ENCODE results near the gene NDUFS3.
"Not testable (repeated sequence)": the region's sequence is repeated elsewhere in the genome, so short reads cannot be mapped to it uniquely, and the experiment has no call there.

NDUFS3 gene

DNA sequence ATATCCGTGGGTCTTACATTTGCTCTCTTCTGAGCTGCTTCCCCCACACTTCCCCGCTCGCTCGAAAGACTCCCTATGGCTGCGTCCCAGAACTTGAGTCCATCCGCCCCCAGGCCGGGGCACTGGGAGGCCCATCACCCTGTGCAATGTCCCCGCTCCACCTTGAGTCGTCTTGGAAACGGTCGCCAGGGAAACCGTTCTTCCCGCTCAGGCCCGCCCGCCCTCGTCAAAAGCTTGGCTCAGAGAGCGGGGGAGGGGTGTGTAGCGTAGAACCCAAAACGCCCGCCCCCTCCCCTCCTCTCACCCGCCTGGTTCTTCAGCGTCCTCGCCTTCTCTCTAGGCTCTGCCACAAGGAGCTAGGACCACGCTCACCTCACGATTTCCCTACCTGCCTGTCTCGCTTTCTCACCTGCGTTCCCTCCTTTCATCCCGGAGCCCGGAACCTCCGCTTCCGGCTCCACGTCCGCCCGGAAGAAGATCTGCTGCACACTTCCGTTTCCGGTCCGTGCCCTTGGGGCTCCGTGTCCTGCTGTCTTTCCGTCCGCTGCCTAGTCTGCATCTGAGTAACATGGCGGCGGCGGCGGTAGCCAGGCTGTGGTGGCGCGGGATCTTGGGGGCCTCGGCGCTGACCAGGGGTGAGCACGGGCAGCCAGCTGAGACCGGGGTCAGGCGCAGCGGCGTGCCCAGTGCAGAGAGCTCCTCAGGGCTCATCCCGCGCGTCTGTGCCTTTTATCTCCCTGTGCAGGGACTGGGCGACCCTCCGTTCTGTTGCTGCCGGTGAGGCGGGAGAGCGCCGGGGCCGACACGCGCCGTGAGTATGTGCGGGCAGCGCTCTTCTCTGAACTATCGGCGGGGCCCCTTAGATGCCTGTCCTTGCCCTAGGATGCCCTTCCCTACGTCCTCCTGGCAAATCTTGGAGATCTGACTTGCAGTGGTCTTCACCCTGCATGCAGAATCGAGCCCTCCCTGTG is at the start of gene NDUFS3, which contains the start of gene KBTBD4:
Gene NDUFS3 (plus strand): TSS at position 551 of the 971 bp plus-strand sequence. CDS start 18 bp downstream, at position 569.
Gene KBTBD4 (minus strand): TSS at position 447 of the 971 bp plus-strand sequence. CDS start 19 bp downstream, at position 428.
- TF ChIP-seq, protein P1, sequence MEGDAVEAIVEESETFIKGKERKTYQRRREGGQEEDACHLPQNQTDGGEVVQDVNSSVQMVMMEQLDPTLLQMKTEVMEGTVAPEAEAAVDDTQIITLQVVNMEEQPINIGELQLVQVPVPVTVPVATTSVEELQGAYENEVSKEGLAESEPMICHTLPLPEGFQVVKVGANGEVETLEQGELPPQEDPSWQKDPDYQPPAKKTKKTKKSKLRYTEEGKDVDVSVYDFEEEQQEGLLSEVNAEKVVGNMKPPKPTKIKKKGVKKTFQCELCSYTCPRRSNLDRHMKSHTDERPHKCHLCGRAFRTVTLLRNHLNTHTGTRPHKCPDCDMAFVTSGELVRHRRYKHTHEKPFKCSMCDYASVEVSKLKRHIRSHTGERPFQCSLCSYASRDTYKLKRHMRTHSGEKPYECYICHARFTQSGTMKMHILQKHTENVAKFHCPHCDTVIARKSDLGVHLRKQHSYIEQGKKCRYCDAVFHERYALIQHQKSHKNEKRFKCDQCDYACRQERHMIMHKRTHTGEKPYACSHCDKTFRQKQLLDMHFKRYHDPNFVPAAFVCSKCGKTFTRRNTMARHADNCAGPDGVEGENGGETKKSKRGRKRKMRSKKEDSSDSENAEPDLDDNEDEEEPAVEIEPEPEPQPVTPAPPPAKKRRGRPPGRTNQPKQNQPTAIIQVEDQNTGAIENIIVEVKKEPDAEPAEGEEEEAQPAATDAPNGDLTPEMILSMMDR (IDR thresholded peaks at IDR 0.05; ENCODE audit: insufficient read depth, low read depth, low read length, missing control alignments), result no peak
- peak; percentile 92 for DNase-seq (ENCODE audit: low read depth)
- peak within 1 kb of the TSS; percentile 70 for H3K4me3 ChIP-seq (ENCODE audit: low read length)

DNA sequence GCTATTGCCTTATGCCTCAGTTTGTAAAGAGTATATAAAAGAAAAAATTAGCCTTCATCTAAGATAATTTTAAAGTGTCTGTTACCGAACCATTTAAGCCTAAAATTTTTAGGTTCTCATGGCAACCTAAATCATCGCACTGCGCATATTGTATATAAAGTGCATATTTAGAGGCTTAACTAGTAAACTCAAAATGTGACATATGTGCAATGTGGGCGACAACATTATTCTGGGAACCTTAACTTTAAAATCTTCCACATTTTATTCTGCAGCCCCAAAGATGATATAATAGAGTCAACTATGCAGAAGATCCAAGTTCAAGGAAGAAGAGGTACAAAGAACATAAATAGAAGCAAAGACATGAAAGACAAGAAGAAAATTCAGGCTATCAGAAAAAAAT is 48.9 kb upstream of the NDUFS3 start:
- no peak overlapping the region for H3K4me3 ChIP-seq (ENCODE audit: low read length)
- TF ChIP-seq, protein P1 (IDR thresholded peaks at IDR 0.05; ENCODE audit: insufficient read depth, low read depth, low read length, missing control alignments), result no peak
- no peak for DNase-seq (ENCODE audit: low read depth)

DNA sequence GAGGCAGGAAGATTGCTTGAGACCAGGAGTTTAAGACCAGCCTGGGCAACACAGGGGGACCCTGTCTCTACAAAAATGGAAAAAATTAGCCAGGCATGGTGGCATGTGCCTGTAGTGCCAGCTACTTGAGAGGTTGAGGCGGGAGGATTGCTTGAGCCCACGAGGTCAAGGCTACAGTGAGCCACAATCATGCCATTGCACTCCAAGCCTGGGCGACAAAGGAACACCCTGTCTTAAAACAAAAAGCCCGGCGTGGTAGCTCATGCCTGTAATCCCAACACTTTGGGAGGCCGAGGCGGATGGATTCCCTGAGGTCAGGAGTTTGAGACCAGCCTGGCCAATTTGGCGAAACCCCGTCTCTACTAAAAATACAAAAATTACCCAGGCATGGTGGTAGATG is 48.2 kb upstream of the NDUFS3 start:
- not testable (repeated sequence) for DNase-seq (ENCODE audit: low read depth); H3K4me3 ChIP-seq (ENCODE audit: low read length)

DNA sequence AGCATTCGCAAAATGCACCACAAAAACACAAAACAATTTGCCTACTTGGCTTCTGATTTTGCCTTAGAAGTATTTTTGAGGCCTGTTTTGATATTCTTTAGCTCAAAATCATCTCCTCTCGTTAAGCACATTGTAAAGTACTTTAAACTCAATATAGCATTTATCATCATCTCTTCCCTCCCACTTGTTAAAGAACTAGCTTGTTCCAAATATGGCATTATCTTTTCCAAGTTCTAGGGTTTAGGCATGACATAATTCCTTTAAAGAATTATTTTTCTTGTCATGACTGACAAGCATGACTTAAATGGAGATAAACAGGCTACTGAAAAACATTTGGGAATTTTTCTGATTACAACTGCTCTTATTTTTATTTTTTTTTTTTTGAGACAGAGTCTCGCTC is 47.2 kb upstream of the NDUFS3 start:
- TF ChIP-seq, protein P1 (IDR thresholded peaks at IDR 0.05; ENCODE audit: insufficient read depth, low read depth, low read length, missing control alignments), result no peak
- no peak overlapping the region for H3K4me3 ChIP-seq (ENCODE audit: low read length)
- no peak for DNase-seq (ENCODE audit: low read depth)

DNA sequence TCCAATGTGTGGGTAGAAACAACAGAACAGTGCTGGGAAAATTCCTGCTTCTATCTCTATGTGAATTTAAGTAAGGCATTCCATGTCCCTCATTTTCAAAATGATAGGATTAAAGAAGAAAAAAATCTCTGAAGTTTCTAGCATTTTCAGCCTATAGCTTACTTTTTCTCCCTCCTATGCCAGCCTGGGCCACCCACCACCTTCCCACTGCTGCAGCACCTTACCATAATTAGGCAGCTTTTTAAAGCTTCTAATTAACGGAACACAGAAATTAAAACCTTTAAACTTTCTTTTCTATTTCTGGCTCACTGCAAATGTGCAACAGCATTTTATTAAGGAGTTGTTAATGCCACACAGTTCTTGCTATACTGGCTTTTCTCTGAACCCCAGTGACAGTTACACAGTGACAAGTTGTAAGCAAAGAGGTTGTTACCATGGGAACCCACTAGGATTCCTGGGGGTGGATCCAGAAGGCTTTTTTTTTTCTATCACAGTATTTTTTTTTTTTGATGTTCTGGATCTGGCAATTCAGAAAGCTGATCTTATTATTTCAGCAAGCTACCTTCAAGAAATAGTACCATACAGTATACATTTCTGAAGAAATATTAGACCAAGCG is 46.2 kb upstream of the NDUFS3 start:
- no peak for DNase-seq (ENCODE audit: low read depth)
- TF ChIP-seq, protein P1 (IDR thresholded peaks at IDR 0.05; ENCODE audit: insufficient read depth, low read depth, low read length, missing control alignments), result no peak
- no peak overlapping the region for H3K4me3 ChIP-seq (ENCODE audit: low read length)

DNA sequence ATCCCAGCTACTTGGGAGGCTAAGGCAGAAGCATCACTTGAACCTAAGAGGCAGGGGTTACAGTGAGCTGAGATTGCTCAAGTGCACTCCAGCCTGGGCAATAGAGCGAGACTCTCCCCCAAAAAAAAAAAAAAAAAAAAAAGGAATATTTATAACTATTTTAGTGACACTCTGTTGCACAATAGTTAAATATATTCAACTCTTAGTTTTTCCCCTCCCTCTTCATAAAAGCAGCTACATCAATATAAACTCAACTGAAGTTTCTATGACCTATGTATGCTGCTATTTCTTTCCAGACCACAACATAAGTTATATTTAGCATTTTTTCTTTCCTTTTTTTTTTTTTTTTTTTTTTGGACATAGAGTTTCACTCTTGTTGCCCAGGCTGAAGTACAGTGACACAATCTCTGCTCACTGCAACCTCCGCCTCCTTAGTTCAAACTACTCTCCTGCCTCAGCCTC is 45.2 kb upstream of the NDUFS3 start:
- no peak overlapping the region for H3K4me3 ChIP-seq (ENCODE audit: low read length)
- DNase-seq (ENCODE audit: low read depth), result no peak
- TF ChIP-seq, protein P1 (IDR thresholded peaks at IDR 0.05; ENCODE audit: insufficient read depth, low read depth, low read length, missing control alignments), result no peak

DNA sequence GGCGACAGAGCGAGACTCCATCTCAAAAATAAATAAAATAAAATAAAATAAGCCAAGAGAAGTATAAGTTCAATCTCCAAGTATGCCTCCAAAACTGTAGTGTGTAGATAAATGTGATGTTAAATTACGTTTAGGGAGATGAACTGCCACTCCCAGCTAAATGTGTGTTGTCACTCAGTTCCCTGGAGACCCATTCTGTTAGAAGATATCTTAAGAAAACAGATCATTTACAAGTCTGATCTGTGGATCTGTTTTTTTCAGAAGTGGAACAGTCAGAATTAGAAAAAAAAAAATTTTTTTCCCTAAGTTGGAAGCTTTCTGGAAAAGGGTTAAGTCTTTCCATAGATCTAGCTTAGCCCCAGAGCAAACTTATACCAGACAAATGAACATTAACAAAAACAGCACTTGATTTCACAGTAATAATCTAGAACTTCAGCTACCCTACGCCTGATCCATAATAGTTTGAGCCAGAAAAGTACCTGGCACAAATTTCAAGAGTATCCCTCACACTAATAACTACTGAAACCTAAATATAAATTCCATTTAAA is 44.1 kb upstream of the NDUFS3 start:
- TF ChIP-seq, protein P1 (IDR thresholded peaks at IDR 0.05; ENCODE audit: insufficient read depth, low read depth, low read length, missing control alignments), result no peak
- H3K4me3 ChIP-seq (ENCODE audit: low read length), result no peak overlapping the region
- DNase-seq (ENCODE audit: low read depth), result no peak
